Calu3 (cell line): ENCODE measurements around the gene ACOX1. TPM values are rescaled to one million over a fixed set of nuclear protein-coding genes. Genes with fewer than 3 reads are reported as not detected.

ENCODE experiments used
- BruUV-seq: library from RNA; stranded (reverse); fragments of 400-500 nt; replicated peaks from 2 replicates; lab custom pipeline; 2021; lab: Mats Ljungman, UMichigan
- CTCF ChIA-PET: fragments of 300-600 bp; sonication (Branson Sonifier 250); formaldehyde crosslinking; loops from one replicate; lab custom pipeline; 2022; ENCODE audit warnings: antibody characterized with exemption; lab: Charles Lee
- DNase-seq: peaks from one replicate; pipeline ENCODE4 v3.0.0; 2022
- H3K27ac Mint-ChIP-seq: one replicate; pipeline ENCODE4 v1.8.0; 2022; ENCODE audit warnings: mixed read lengths; ENCODE audit not compliant: unreplicated experiment
- H3K27me3 Mint-ChIP-seq: one replicate; pipeline ENCODE4 v1.8.0; 2022; ENCODE audit warnings: mixed read lengths; ENCODE audit not compliant: unreplicated experiment
- H3K36me3 Mint-ChIP-seq: one replicate; pipeline ENCODE4 v1.8.0; 2022; ENCODE audit warnings: mild to moderate bottlenecking, moderate library complexity, mixed read lengths; ENCODE audit not compliant: insufficient read depth, unreplicated experiment
- H3K4me1 Mint-ChIP-seq: one replicate; pipeline ENCODE4 v1.8.0; 2022; ENCODE audit warnings: mild to moderate bottlenecking, low read depth, mixed read lengths; ENCODE audit not compliant: unreplicated experiment
- H3K4me3 Mint-ChIP-seq: one replicate; pipeline ENCODE4 v1.8.0; 2022; ENCODE audit warnings: mild to moderate bottlenecking, low read depth, moderate library complexity, mixed read lengths; ENCODE audit not compliant: unreplicated experiment
- H3K9me3 Mint-ChIP-seq: one replicate; pipeline ENCODE4 v1.8.0; 2022; ENCODE audit warnings: low read depth, mixed read lengths; ENCODE audit not compliant: unreplicated experiment
- CTCF ChIP-seq: fragments of 200-600 bp; IDR thresholded peaks from one replicate; pipeline ENCODE4 v1.8.0; 2022; ENCODE audit warnings: antibody characterized with exemption; ENCODE audit not compliant: unreplicated experiment
- intact Hi-C: fragments of 100-400 bp; cut with micrococcal nuclease; formaldehyde crosslinking; loops from one replicate; pipeline ENCODE4 v1.10.0; 2022; ENCODE audit not compliant: unreplicated experiment
- total RNA-seq: library from RNA; stranded (reverse); gene quantifications from 2 replicates; pipeline ENCODE4 v1.2.3, GENCODE V29; 2022

Gene ACOX1
- total RNA-seq, 1 experiment from 2014 or later = 53.1 TPM

- BruUV-seq = no TSS peak
- Mint-ChIP-seq H3K27me3 (no peaks in the 10 kb centered on the region), H3K27ac (no peak overlapping the region), H3K4me3 (no peak overlapping the region), H3K4me1 (no peaks in the 10 kb centered on the region), H3K36me3 (peaks cover 68% of the 10 kb centered on the region), H3K9me3 (no peaks in the 10 kb centered on the region)
- CTCF ChIA-PET = interaction anchor here (1.2 kb wide), 1 partner anchor 15 kb away, joined by 3 read pairs; no protein-coding TSS in a partner anchor
- intact Hi-C loops = no loop called here
- DNase-seq = no peak
- no peak for TF ChIP-seq CTCF
Observed at GRCh38 chr17:75950421-75950820, 28.5 kb downstream of the ACOX1 start.

DNA sequence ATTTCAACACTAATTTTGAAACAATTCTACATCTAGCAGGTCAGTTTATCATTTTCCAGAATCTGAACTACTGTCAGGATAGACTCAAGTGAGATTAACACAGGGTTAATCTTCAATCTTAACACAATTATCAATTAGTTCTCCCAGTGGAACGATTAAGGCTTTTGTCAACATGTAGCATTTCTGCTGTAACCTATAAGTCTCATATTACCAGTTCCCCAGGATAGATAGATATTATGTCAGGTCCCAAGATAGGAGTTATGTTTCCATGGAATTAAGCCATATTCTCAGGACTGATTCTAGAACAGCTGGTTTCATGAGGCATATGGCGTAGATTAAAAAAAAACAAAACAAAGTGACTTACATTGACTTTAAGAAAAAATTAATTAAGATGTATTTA is 33.8 kb downstream of the ACOX1 start:
- Mint-ChIP-seq H3K27me3 (no peaks in the 10 kb centered on the region), H3K4me3 (no peak overlapping the region), H3K4me1 (no peaks in the 10 kb centered on the region), H3K36me3 (peaks cover 48% of the 10 kb centered on the region), H3K27ac (no peak overlapping the region), H3K9me3 (no peaks in the 10 kb centered on the region)
- CTCF ChIA-PET = interaction anchor here (0.9 kb wide), 1 partner anchor 15 kb away, joined by 3 read pairs; no protein-coding TSS in a partner anchor
- no TSS peak for BruUV-seq
- DNase-seq = no peak
- no peak for TF ChIP-seq CTCF
- intact Hi-C loops = no loop called here

DNA sequence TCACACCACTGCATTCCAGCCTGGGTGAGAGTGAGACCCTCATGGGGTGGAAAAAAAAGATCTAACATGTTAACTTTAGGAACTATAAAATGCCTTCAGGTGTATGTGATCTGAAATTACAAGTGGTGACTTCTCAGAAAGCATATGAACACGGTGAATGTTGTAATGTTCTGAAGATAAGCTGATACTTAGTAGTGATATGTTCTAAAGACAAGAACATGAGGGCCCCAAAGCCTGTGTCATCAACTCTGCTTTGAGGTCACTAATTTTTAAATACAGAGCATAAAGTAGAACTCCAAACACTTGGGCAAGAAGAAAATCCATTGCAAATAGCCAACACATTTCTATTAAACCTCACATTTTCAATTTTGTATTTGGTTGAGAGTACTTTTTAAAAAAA is 35.5 kb downstream of the ACOX1 start:
- peaks cover 34% of the 10 kb centered on the region for H3K36me3 Mint-ChIP-seq
- intact Hi-C loops = no loop called here
- no TSS peak for BruUV-seq
- no peak for TF ChIP-seq CTCF
- no peaks in the 10 kb centered on the region for H3K9me3 Mint-ChIP-seq
- no peaks in the 10 kb centered on the region for H3K4me1 Mint-ChIP-seq
- H3K4me3 Mint-ChIP-seq = no peak overlapping the region
- no peak for DNase-seq
- no peaks in the 10 kb centered on the region for H3K27me3 Mint-ChIP-seq
- CTCF ChIA-PET = interaction anchor here (0.6 kb wide), 1 partner anchor 37 kb away, joined by 3 read pairs; no protein-coding TSS in a partner anchor
- H3K27ac Mint-ChIP-seq = no peak overlapping the region

DNA sequence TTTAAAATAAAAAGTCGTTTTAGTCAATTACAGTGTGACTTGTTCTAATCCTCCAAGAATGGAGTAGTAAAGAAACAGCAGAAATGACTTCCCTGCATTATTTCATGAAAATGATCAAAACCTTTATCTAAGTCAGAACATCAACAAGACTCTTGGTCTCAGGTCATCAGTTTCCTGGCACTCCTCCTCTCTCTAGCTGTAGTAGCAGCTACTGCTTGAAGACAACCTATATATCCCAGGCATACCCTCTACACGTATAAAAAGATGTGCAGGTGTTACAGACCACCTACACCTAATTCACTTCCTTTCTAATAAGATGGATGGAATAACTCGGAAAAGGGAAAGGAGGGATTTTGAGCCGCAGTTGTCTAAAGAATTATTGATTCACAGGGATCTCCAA is 36.5 kb downstream of the ACOX1 start:
- H3K4me1 Mint-ChIP-seq = no peaks in the 10 kb centered on the region
- no peak overlapping the region for H3K4me3 Mint-ChIP-seq
- no peak for TF ChIP-seq CTCF
- intact Hi-C loops = no loop called here
- no peak overlapping the region for H3K27ac Mint-ChIP-seq
- DNase-seq = no peak
- CTCF ChIA-PET = no interaction called here
- H3K9me3 Mint-ChIP-seq = no peaks in the 10 kb centered on the region
- BruUV-seq = no TSS peak
- H3K27me3 Mint-ChIP-seq = no peaks in the 10 kb centered on the region
- H3K36me3 Mint-ChIP-seq = peaks cover 31% of the 10 kb centered on the region
